Lung (tissue), 12 donors: Measurements from ENCODE around the gene SMIM20. TPM values are rescaled to one million over a fixed set of nuclear protein-coding genes. Genes with fewer than 3 reads are reported as not detected.

Source experiments
- ATAC-seq: fragments of 200-7000 bp; cut with Tn5 transposase; one replicate; pipeline ENCODE4 v1.9.1; 2020; ENCODE audit warnings: moderate number of reproducible peaks; ENCODE audit not compliant: insufficient read depth, low FRiP score
- DNase-seq, 3 donors: peaks; one replicate each; pipeline ENCODE4 v3.0.0-alpha.2; 2013 to 2017
- H3K27ac ChIP-seq, 2 donors: one replicate each; pipeline ENCODE4 v1.5.1; 2013; ENCODE audit warnings: mild to moderate bottlenecking in 2 of 2, moderate library complexity in 2 of 2, control low read depth in 1 of 2, inconsistent platforms in 1 of 2, low read depth in 1 of 2, low read length in 1 of 2
- H3K27me3 ChIP-seq, 3 donors: one replicate each; pipeline ENCODE4 v1.5.1; 2013; ENCODE audit warnings: low read length in 2 of 3; ENCODE audit not compliant: control insufficient read depth in 3 of 3, insufficient read depth in 3 of 3
- H3K36me3 ChIP-seq, 4 donors: one replicate each; pipeline ENCODE4 v1.5.1; 2013; ENCODE audit warnings: low read length in 4 of 4, mild to moderate bottlenecking in 1 of 4, moderate library complexity in 1 of 4; ENCODE audit not compliant: control insufficient read depth in 4 of 4, insufficient read depth in 4 of 4
- H3K4me1 ChIP-seq, 5 donors: one replicate each; pipeline ENCODE4 v1.5.1; 2013; ENCODE audit warnings: low read length in 5 of 5, mild to moderate bottlenecking in 2 of 5, moderate library complexity in 1 of 5; ENCODE audit not compliant: control insufficient read depth in 5 of 5, insufficient read depth in 5 of 5
- H3K4me3 ChIP-seq: one replicate; pipeline ENCODE4 v1.5.1; 2013; ENCODE audit warnings: mild to moderate bottlenecking, control low read depth, moderate library complexity
- H3K9ac ChIP-seq, 2 donors: one replicate each; pipeline ENCODE4 v1.5.1; 2013; ENCODE audit warnings: low read length in 2 of 2, control low read depth in 1 of 2; ENCODE audit not compliant: insufficient read depth in 1 of 2
- H3K9me3 ChIP-seq, 4 donors: one replicate each; pipeline ENCODE4 v1.5.1; 2013; ENCODE audit warnings: low read length in 3 of 4, mild to moderate bottlenecking in 1 of 4, moderate library complexity in 1 of 4; ENCODE audit not compliant: control insufficient read depth in 4 of 4, insufficient read depth in 3 of 4
- CTCF ChIP-seq: IDR thresholded peaks from 2 replicates; pipeline ENCODE4 v1.5.1; 2012; ENCODE audit warnings: mild to moderate bottlenecking; ENCODE audit errors: control extremely low read depth, extremely low read depth
- WGBS, 2 donors: extraction: QIAGEN DNeasy Blood & Tissue Kit; methylation state at CpG; one replicate each; pipeline ENCODE4 v1.1.7; 2013; 5-methylcytosine and 5-hydroxymethylcytosine counted together
- polyA plus RNA-seq, 2 donors: library from polyadenylated mRNA; stranded (reverse); fragments of 200-250 nt; gene quantifications; one replicate each; pipeline ENCODE4 v1.2.1, GENCODE V29; 2013
- total RNA-seq, 2 donors: library from RNA; depleted of rRNA in 1 of 2; stranded (reverse); fragments of >200 nt in 1 of 2; gene quantifications; one replicate each; pipeline ENCODE4 v1.2.1, GENCODE V29; 2014 to 2021
- donor health status: control.
- donor health status: control.
- donor health status: Bipolar disorder and iron deficiency.
- donor health status: healthy.
- donor health status: DM: yes; HTN: yes; CAD: no.

Gene SMIM20
- total and polyA plus RNA-seq, 4 donors: 21.9 to 30.7 (median 26.8) TPM

GRCh38 chr4:25943312-25943711 is 29.3 kb downstream of the SMIM20 start:
- no peak for DNase-seq
- Histone ChIP-seq H3K9me3 (no peaks in the 10 kb centered on the region), H3K27ac (no peak overlapping the region), H3K27me3 (no peaks in the 10 kb centered on the region), H3K4me3 (no peak overlapping the region), H3K36me3 (no peaks in the 10 kb centered on the region), H3K9ac (no peak overlapping the region), H3K4me1 (peaks cover 0 to 7% (median under 1%) of the 10 kb centered on the region in 5 donors)
- ATAC-seq: no peak
- TF ChIP-seq CTCF: no peak

GRCh38 chr4:25943805-25944204 is 29.8 kb downstream of the SMIM20 start:
- no peak overlapping the region for H3K27ac ChIP-seq
- DNase-seq (no peak), ATAC-seq (no peak)
- H3K9ac ChIP-seq: no peak overlapping the region
- H3K4me1 ChIP-seq: peaks cover 0 to 2% (median 0%) of the 10 kb centered on the region in 5 donors
- no peak overlapping the region for H3K4me3 ChIP-seq
- no peak for TF ChIP-seq CTCF
- H3K36me3 ChIP-seq: no peaks in the 10 kb centered on the region
- no peaks in the 10 kb centered on the region for H3K9me3 ChIP-seq
- H3K27me3 ChIP-seq: no peaks in the 10 kb centered on the region

- Histone ChIP-seq H3K27me3 (no peaks in the 10 kb centered on the region), H3K9me3 (no peaks in the 10 kb centered on the region), H3K27ac (no peak overlapping the region), H3K9ac (no peak overlapping the region), H3K4me3 (no peak overlapping the region), H3K4me1 (peaks cover 0 to 17% (median 0%) of the 10 kb centered on the region in 5 donors), H3K36me3 (no peaks in the 10 kb centered on the region)
- 91 to 98% methylated on average over 1 of the region's 1 CpG for WGBS, 2 donors
- DNase-seq: no peak
- no peak for ATAC-seq
- TF ChIP-seq CTCF: no peak
Measured at GRCh38 chr4:25948051-25948450, 34.0 kb downstream of the SMIM20 start.

- H3K27ac ChIP-seq: no peak overlapping the region
- ATAC-seq (no peak), DNase-seq (peak; percentile 63 to 80 (median 77))
- H3K9me3 ChIP-seq: no peaks in the 10 kb centered on the region
- H3K36me3 ChIP-seq: no peaks in the 10 kb centered on the region
- TF ChIP-seq CTCF: no peak
- 65 to 66% methylated on average over 6 of the region's 6 CpGs for WGBS, 2 donors
- H3K4me3 ChIP-seq: no peak overlapping the region
- no peak overlapping the region for H3K9ac ChIP-seq
- H3K4me1 ChIP-seq: peaks cover 0 to 17% (median 0%) of the 10 kb centered on the region in 5 donors
- H3K27me3 ChIP-seq: no peaks in the 10 kb centered on the region
Measured at GRCh38 chr4:25949173-25949748, 35.2 kb downstream of the SMIM20 start.
